Left hindlimb (tissue), 1 donor: Measurements from ENCODE around the gene KLHL29.

Experiments
- DNase-seq: peaks from one replicate; pipeline ENCODE4 v3.0.0-alpha.2; 2018

The KLHL29 gene

DNA sequence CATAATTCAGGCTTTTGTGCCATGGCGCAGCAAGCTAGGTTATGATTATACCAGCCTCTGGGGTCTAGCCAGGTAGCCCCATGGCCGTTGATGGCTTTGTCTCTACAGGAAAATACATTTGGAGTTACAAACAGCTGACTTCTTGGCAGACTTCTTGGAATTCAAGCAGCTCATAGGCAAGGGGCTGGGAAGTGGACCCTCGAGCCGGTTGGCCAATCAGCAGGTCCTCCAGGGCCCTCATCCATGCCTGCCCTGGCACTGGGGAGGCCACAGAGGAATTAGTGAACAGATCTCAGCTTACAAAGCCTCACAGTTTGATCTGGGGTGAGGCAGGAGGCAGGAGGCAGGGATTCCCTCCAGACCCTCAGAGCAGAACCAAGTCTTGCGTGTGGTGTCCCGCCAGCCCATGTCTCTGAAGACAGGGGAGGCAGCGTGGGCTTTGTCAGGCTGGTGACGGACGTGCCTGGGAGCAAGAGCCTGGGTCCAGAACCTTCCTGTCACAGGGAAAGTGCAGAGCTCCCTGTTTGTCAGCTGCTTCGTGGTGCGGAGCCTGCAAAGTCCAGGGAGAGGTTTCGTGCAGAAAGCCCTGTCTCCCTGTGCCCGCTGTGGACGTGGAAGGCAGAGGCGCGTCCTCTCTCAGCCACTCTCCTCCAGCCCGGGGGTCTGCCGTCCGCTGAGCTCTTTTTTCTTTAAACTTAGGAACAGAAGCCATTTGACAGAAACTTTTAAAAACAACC lies 131.7 kb downstream of the KLHL29 start:
- DNase-seq: no peak

DNA sequence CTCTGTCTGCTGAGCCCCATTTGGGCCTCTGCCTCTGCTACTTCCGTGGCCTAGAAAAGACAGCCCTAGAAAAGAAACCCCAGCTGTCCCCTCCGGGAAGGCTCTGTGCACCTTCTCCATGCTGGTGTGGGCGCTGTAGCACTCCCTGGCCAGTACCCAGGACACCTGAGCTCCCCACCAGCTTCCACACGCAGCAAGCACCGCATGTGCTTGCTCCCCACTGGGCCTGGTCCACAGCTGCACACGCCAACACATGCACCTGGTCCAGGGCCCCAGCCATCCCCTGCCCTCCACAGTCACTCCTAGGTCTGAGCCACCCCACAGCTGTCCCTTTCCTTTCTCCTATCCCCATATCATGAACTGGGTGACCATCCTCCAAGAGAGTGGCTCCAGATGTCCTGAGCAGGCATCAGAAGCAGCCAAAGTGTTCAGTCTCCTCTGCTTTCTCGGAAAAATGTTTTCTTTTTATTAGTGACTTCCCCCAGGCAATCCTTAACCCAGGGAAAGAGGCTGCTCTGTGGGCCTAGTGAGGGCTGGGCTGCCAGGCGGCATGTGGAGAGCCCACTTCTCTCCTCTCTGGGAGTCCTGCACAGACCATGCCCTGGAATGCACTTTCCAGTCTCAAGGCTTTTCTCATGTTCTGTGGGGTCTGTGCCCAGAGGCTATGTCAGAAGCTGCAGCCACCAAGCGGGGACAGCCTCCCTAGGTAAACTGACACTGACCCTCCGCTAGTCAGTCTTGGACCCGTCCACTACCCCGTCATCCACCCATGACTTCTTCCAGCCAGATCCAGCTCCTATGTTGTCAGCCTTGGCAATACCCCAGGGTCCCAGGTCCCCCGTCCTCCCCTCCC lies 133.7 kb downstream of the KLHL29 start:
- DNase-seq: no peak

DNA sequence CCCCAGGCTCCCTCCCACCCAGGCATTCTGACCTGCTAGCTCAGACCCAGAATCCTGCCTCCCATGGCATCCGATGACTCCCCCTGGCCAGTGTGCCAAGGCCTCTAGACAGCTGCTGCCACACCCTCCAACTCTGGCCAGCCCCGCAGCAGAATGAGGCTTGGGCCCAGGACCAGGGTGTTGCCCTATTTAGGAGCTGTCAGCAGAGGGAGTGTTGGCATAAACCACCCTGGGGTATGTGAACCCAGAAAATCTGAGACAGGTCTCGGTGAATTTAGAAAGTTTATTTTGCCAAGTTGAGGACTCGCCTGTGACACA lies 134.3 kb downstream of the KLHL29 start:
- DNase-seq: no peak

DNA sequence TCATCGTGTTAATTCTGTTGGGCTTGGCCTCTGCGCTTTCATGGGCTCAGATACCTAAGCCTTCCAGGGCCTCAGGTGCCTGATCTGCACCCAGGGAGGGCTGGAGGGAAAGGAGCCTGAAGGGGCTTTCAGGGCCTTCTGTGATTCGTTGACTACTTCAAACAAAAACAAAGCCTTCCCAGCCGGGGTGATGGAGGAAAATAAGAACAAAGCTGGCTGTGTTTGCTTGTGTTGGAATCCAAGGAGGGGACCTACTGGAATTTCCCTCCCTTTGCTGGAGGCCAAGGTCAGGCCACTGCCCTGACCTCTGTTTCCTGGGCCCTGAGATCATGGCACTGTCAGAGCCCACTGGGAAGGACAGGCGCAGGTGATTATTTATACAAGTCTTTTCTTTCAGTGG lies 135.3 kb downstream of the KLHL29 start:
- DNase-seq: no peak

DNA sequence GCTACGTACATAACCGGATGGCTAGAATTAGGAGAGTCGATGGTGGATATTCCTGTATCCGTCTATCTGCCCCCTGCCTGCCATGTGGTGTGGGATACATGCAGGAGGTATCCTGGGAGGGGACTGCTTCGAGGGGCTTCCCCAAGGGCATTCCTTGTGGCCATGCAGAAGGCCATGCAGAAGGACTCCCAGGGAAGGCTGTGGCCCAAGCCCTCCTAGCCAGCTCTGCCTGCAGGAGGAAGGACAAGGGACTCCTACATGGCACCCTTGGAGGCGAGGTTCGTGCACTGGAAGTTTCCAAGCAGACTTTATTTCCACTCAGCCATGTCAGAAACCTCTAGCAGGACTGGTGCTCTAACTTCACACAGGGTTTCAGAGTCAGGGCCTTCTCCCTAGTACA lies 136.1 kb downstream of the KLHL29 start:
- DNase-seq: no peak

DNA sequence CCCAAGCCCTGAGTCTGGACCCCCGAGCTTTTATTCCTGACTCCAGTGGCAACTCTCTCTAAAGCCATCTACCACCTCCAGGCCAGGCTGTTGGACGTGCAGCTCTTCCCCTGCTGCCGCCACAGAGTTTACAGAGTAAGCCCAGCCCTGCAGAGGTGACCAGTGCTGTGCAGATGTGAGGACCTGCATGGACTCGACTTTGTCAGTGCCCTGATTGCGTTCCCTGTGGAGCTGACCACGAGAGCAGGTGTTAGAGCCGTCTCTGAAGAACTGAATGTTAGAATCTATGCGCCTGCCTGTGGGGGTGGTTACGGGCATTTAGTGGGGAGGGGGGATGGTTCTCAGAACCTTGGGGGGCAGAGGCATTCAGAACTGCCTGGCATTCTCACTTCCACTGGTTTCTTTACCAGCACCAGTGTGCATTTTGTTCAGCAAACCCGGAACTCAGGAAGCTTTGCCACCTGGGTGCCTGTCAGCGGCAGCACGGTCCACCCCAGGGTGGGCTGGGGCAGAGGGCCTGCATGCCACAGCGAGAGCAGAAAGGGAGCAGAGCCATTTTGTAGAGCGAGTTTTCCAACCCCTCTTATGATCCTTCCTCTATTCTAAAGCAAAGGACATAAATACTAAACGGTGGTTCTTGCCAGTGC lies 137.9 kb downstream of the KLHL29 start:
- DNase-seq: no peak

DNA sequence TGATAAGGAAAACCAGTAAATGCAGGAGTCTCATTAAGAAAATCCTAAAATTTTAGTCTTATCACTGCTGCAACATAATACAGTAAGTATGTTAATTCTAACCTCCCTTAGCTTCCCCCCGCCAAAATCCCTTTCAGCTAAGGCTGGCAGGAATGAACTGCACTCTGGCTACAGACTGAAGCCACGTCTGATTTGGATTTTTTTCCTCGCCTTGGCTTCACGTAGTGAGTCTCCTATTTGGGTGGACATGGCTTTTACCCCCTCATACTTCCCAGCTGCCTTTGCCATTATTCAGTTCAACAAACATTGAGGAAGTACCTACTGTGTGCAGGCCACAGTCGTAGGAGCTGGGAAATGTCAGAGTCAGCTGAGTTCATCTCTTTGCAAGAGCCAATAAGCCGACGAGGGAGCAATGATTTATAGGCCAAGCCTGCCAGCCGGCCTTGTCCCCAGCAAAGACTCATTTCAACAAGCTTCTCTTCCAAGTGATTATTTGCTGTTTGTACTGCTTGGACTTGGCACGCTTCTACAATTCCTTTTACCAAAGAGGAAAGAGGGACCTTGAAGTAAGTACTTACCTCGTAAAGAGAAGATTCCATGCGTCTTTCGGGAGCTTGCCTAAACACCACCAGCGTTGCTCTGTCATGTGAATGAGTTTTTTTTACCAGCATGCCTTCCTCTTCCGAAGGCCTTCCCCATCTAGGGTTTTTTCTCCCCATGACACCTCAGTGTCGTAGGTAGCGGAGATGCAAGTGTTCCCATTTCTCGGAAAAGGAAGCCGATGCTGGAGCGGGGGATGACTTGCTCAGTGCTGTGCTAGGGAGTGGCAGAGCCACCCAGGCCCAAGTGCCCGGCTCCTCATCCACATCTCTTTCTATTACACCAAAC lies 138.6 kb downstream of the KLHL29 start:
- no peak for DNase-seq

DNA sequence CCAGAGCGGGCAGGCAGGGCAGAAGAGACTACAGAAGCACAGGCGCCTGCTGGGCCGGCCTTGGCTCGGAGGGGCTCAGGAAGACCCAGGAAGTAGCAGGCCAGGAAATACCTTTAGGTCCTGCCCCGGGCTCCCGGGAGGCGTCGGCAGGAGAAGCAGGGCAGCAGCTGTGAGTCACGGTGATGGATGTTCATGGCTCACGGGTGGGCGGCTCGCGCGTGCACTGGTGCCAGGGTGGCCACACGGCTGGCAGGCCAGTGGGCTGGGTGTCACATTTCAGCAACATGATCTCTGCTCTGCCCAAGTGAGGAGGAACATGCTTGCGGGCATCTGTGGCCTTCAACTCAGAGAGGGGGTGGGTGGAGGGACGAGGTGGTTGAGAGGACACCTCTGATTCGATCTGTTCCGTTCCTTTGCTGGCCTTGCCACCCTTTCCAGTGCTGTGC lies 139.3 kb downstream of the KLHL29 start:
- DNase-seq: peak; percentile 80

DNA sequence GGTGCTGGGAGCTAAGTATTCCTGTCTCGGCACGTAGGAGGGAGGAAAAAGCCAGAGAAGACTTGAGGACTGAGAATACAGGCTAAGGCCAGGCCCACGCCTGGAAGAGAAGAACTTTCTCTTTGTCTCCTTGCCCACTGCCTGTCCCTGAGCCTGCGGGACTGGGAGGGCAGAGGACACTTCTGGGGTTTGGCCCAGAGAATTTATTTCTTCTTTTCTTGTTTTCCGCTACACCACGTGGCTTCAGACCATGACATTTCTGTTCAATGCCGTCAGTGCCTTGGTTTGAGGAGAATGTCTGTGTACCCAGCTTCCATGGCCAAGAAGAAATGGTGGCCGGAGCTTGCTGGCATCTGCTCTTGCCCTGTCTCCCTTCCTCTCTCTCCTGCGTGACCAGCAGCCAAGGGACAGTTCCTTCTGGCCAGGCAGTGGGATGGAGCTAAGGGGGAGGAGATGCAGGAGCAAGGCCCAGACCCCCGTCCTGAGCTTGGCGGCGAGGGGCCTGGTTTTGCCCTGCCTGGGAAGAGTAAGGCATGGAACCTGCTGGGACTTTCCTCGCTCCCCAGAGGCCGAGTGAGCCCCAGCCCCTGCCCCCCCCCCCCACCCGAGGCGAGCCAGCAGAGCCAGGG lies 140.3 kb downstream of the KLHL29 start:
- no peak for DNase-seq

DNA sequence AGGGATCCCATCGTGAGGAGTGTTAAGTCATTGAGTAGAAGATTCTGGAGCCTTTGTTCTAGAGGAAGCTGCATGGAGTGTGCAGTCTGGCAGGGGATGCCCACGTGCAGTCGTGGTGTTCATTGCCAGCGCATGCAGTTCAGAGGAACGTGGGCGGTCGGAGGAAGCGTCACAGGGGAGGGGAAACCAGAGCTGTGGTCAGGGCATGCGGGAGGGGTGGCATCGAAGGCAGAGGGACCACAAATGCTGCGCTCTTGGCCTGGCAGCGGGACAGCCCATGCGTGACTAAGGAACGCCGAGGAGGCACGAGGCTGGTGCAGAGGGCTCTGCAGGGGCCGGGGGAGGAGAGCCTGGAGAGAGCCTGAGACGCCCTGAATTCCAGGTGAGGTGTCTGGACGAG lies 141.1 kb downstream of the KLHL29 start:
- no peak for DNase-seq

DNA sequence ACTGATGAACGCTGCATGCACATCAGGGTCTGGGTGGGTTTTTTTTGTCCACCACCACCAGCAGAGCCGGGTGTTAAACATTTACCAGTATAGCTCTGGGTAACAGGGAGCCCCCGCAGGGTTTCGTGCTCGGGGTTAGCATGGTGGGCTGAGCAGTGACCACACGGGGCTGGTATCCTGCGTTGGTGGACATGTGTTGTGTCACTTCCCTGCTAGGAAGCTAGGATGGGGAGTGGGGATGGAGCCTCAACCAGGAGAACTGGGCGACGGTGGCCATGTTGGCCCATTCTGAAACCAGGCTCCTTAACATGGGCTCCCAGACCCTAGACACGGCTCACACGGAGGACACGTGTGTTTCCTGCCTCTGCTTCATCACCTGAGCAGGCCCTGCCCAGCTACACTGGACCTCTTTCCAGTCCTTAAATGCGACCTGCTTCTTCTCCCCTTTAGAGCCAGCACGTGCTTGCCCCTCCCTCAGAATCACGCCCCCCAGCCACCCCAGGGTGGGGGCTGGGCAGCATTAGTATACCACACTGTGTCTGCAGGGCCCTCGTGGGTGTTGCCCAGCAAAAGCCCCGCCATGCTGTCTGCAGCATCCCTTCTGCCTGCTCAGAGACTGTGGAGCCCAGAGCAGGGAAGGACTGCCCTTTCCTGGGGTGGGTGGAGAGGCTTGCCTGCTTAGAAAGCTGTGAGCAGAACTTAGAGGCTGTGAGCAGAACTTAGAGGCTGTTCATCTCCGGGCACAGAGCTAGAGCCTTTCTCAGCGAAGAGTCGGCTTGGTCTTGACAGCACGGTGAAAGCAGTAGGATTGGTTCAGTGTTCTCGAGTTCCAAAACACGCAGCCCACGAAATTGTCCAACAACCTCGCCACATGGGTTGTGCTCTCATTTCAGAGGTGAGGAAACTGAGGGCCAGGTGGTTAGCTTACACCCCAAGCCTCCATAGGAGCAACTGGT lies 142.1 kb downstream of the KLHL29 start:
- DNase-seq: no peak

DNA sequence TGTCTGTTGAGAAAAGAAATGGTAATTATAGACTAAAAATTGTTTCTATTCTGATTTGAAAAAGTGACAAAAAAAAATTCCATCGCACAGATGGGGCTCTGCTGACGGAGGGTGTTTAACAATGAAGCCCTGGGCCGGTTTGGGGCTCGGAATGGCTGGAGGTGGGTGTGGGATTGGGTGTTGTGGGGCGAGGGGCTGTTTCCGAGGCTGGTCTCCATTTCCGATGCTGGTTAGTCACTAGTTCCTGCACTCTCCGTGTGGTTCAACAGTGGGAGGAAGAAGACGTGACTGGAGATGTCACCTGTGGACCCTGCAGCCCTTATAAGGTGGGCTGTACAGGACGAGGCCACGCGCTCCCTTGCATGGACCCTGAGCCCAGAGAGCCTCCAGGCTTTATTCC lies 143.2 kb downstream of the KLHL29 start:
- no peak for DNase-seq

DNA sequence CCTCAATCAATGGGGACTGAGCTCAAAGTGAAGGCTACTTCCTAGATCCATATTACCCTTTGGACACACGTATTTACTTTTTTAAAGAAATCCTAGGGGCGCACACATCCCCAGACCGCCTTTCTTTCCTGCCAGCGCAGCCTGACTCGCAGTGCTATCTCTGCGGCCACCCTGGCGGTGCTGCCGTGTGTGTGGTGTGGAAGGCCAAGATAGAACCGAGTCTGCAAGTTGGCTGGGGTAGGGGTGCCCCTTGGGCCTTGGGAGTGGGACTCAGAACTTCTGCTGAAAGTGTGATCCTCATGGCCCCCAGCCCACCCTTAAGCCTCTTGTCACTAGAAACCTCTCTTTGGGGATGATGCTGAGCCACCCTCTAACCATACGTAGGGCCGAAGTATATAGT lies 143.7 kb downstream of the KLHL29 start:
- no peak for DNase-seq

DNA sequence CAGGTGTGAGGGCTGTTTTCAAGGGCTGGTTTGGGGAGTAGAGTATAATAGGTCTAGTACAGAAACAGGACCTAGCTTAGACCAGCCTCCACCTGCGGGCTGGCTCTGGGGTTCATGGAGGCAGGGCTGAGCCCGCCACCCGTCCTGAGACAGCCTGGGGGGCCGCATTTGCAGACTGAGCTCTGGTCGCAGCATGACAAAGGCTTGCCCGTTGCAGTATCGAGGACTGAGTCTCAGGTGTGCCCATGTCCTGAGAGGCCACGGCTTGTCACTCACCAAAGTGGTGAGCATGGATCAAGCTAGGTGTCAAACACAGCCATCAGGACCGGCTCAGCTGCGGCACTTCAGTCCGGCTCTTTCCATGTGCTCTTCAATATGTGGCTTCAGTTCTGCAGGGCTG lies 144.7 kb downstream of the KLHL29 start:
- DNase-seq: no peak

DNA sequence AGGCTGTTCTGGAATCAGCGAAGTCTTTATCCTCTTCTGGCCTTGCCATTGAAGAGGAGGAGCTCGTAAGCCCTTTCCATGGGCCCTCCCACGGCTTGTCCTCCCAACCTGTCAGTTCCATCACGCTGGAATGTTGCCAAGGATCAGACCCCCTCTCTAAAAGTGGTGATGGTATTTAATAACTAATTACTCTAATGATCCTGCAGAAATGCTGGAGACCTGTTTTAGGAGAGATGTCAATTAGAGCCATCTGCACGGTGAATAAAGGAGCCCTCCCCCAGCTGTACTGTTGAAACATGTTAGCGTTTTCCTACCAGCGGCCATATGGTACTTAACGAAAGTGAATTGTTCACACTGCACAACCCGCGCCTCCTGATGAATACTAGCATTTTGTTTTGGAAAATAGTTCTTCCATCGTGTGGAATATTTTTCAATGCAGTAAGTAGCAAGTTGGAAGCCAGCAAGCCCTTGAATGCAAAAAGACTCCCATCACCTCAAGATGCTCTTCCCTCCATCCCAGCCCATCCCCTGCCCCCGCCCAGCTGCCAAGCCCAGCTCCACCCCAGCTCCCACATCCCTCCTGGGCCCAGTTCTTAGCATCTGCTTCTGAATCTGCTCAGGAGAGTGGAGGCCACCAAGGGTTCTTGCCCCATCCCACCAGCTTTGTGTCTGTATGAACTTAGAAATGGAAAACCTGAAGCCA lies 145.4 kb downstream of the KLHL29 start:
- no peak for DNase-seq

DNA sequence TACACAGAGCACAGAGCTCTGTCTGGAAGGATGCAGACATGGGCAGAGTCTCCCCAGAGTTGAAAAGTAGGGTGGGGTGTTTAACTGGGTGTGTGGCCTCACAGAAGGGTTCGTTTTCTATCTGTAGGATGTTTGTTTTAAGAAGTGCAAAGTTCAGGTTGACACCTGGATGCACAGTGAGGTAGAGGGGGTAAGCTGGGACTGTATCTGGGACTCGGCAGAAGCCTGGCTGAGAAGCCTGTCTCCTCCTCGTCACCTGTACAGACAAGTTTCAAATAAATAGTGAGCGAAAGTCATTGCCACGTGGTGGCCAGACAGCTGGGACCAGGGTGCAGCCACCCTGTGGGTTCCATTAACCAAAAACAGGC lies 145.9 kb downstream of the KLHL29 start:
- DNase-seq: no peak

DNA sequence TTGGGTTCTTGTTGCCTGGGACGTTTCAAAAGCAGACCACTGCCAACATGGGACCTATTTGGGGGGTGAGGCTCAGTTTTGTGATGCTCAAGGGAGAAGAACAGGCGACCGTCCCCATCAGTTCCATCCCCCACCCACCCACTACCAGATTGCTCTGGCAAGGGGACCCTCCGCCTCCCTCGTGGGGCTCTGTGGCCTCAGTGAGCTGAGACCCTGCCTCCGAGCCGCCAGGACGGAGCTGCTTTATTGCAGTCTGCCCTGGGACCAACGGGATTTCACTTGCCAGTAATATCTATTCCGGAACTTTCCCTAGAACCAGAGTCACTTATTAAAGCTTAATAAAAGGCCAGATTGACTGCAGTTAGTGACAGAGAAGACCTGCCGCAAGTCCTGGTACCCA lies 146.3 kb downstream of the KLHL29 start:
- DNase-seq: no peak

DNA sequence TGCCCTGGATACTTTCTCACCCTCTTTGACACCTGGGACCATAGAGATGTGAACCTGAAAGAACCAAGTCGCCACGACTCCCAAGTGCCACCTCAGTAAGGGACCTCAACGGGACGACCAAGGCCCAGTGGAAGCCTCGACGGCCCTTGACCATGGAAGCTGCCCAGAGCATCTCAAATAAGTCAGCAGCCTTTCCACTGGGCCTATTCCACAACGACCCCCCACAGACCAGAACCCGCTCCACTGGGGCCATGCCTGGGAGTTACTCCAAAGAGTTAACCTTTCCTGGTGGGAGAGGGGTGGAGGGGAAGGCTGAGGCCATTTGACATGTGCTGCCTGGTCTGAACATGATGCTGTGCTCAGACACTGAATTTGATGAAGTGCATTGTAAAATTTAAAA lies 146.9 kb downstream of the KLHL29 start:
- no peak for DNase-seq

DNA sequence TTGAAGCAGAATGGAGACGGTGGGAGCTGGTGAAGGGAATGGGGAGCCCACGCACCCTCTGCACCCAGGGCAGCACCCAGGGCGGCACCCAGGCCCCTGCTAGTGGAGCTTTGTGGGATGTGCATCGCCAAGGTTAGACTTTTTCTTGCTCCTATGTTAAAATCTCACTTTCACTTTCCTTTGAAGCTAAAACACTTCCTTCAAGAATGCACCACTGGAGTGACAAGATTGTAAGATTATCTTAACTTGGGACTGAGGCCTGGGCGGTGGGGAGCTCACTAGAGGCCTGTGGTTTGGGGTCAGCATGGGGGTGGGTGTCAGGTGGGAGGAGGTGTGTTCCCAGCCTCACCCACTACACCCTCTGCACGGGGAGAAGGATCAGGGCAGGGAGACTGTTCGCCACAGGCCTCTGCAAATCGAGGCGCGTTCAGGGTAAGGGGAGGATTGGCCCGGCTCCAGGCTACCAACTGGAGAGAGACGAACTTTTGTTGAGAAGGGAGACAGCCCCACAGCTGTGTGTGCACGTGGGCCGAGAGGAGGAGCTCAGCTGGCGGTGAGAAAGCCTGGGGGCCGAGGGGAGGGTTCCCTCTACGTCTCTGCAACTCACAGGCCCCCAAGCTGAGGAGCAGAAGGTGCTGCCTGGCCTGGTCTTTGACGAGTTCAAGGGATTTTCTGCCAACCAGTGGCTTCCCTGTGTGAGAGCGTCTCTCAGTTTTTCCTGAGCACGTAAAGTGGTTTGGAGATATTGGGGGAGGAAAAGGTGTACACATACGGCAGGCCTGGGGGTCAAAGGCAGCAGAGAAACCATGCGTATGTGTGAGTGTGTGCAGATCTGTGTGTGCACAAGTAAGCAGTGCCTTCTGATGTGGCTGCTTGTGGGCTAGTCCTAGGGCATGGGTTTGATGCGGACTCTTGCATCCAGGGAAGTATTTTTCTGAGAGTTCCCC lies 147.7 kb downstream of the KLHL29 start:
- peak; percentile 60 for DNase-seq

DNA sequence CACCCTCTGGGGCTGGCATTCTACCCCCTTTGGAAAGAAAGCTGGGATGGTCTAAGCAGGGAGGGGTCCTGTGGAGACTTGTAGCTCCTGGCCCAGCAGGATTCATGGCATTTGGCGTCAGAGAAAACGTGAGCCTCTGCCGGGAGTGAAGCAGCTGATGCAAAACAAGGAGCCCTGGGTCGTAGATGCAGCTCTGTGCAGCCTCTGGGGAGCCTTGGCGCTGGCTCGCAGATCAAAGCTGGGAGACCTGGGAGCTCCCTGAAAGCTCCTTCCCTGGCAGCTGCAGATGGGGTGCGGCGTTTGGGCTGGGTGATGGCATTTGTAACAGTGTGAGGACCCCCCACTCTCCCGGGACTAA lies 148.3 kb downstream of the KLHL29 start:
- no peak for DNase-seq
